Gastroesophageal sphincter (tissue), 4 donors: ENCODE data around the gene RFTN1. TPM values are rescaled to one million over a fixed set of nuclear protein-coding genes. Genes with fewer than 3 reads are reported as not detected.

ENCODE experiments used
- ATAC-seq: fragments of 150-250 bp; one replicate; pipeline ENCODE4 v1.9.1; 2016; ENCODE audit warnings: mild to moderate bottlenecking, moderate library complexity
- H3K27ac ChIP-seq, 4 donors: fragments of 200-600 bp; sonication (generic) in 3 of 4; 1 replicate in 3 of 4; 2 replicates in 1 of 4; pipeline ENCODE4 v1.5.1; 2016 to 2019
- H3K27me3 ChIP-seq: fragments of 200-600 bp; sonication (generic); one replicate; pipeline ENCODE4 v1.5.1; 2019
- H3K36me3 ChIP-seq, 2 donors: fragments of 200-600 bp; sonication (generic); one replicate each; pipeline ENCODE4 v1.5.1; 2019; ENCODE audit warnings: control low read depth in 1 of 2
- H3K4me1 ChIP-seq, 3 donors: fragments of 200-600 bp; sonication (generic); 1 replicate in 2 of 3; 2 replicates in 1 of 3; pipeline ENCODE4 v1.5.1; 2016 to 2019; ENCODE audit warnings: control low read depth in 2 of 3
- H3K4me3 ChIP-seq, 2 donors: fragments of 200-600 bp; sonication (generic); one replicate each; pipeline ENCODE4 v1.5.1; 2019; ENCODE audit warnings: mild to moderate bottlenecking in 1 of 2, moderate library complexity in 1 of 2
- H3K9me3 ChIP-seq, 3 donors: fragments of 200-600 bp; sonication (generic); one replicate each; pipeline ENCODE4 v1.5.1; 2017 to 2019; ENCODE audit warnings: control low read depth in 2 of 3
- EP300 ChIP-seq: sonication (generic); formaldehyde crosslinking; IDR thresholded peaks from one replicate; pipeline ENCODE4 v1.6.1; 2017; ENCODE audit warnings: antibody characterized with exemption, mild to moderate bottlenecking
- POLR2A ChIP-seq, 2 donors: fragments of 450-650 bp; IDR thresholded peaks; one replicate each; pipeline ENCODE4 v1.6.1; 2017; ENCODE audit warnings: antibody characterized with exemption in 2 of 2, mild to moderate bottlenecking in 2 of 2, moderate library complexity in 1 of 2
- POLR2AphosphoS5 ChIP-seq: sonication (generic); formaldehyde crosslinking; IDR thresholded peaks from one replicate; pipeline ENCODE4 v1.6.1; 2017; ENCODE audit warnings: antibody characterized with exemption
- WGBS, 2 donors: methylation state at CpG; one replicate each; pipeline ENCODE4 v1.1.5; 2018; ENCODE audit warnings: low coverage in 1 of 2; 5-methylcytosine and 5-hydroxymethylcytosine counted together
- total RNA-seq, 4 donors: library from RNA; depleted of rRNA; stranded (reverse); fragments of >200 nt; gene quantifications; one replicate each; pipeline ENCODE4 v1.1.0, GENCODE V29; 2016
- TF ChIP-seq, protein P1 (sequence below), 4 experiments: fragments of 200-600 bp in 2 of 4; fragments of 450-650 bp in 2 of 4; sonication (generic) in 1 of 4; IDR thresholded peaks; one replicate each; pipeline ENCODE4 v1.5.1; 2017 to 2019; ENCODE audit warnings: antibody characterized with exemption in 4 of 4, mild to moderate bottlenecking in 2 of 4, moderate library complexity in 2 of 4

The RFTN1 gene, protein sequence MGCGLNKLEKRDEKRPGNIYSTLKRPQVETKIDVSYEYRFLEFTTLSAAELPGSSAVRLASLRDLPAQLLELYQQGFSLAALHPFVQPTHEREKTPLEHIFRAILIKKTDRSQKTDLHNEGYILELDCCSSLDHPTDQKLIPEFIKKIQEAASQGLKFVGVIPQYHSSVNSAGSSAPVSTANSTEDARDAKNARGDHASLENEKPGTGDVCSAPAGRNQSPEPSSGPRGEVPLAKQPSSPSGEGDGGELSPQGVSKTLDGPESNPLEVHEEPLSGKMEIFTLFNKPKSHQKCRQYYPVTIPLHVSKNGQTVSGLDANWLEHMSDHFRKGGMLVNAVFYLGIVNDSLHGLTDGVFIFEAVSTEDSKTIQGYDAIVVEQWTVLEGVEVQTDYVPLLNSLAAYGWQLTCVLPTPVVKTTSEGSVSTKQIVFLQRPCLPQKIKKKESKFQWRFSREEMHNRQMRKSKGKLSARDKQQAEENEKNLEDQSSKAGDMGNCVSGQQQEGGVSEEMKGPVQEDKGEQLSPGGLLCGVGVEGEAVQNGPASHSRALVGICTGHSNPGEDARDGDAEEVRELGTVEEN
- total RNA-seq: 100 to 1,000 TPM in 1 of 4 donors, 10 to 100 TPM in 3; 30.6 to 110 (median 68.2) TPM

DNA sequence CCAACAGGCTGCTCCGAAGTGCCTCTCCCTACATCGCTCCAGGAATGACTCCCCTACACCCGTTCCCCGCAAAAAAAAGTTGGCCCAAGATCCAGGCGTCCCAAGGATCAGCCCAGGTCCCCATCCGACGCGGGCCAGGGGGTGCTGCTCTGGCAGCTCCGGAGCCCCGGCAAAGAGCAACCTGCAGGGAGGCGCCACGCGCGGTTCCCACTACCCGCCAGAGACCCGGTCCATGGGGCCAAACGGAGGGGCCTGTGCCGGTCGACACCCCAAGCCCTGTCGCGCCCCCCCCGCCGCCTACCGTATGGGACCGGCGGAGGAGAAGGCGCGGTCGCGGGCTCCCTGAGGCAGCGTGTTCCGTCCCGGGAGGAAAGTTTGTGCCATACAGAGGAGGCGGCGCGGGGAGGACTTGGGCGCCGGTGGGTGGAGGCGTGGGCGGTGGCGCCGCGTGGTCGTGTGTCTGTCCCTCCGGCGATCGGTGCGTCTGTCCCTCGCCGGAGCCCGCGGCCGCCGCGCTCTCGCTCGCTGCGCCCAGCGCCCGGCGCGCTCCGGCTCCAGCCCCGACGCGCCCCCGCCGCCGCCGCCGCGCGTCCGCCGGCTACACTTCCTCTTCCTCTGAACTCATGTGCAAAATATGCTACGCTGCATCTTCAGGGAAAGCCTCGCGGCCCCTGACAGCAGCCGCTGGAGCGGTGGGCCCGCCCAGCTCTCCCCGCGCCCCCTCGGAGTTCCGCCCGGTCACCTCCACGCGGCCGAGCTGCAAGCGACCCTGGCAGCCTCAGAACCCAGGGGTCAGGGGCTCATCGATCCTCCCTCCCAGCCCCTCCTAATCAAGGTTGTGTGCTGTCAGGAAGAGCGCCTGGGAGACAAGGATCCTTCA is at the start of gene RFTN1:
Gene RFTN1 (minus strand): TSS at position 559 of the 880 bp plus-strand sequence. CDS start 19,830 bp downstream, outside the sequence.
- 0% methylated on average over 1 of the region's 92 CpGs; no CpG with 5 or more reads in 1 of the 2 donors for WGBS, 2 donors
- H3K4me1 ChIP-seq: peaks cover 11 to 66% (median 31%) of the 10 kb centered on the region in 3 donors
- H3K9me3 ChIP-seq: no peaks in the 10 kb centered on the region
- ATAC-seq: peak; percentile 59
- no peaks in the 10 kb centered on the region for H3K36me3 ChIP-seq
- TF ChIP-seq, protein P1, sequence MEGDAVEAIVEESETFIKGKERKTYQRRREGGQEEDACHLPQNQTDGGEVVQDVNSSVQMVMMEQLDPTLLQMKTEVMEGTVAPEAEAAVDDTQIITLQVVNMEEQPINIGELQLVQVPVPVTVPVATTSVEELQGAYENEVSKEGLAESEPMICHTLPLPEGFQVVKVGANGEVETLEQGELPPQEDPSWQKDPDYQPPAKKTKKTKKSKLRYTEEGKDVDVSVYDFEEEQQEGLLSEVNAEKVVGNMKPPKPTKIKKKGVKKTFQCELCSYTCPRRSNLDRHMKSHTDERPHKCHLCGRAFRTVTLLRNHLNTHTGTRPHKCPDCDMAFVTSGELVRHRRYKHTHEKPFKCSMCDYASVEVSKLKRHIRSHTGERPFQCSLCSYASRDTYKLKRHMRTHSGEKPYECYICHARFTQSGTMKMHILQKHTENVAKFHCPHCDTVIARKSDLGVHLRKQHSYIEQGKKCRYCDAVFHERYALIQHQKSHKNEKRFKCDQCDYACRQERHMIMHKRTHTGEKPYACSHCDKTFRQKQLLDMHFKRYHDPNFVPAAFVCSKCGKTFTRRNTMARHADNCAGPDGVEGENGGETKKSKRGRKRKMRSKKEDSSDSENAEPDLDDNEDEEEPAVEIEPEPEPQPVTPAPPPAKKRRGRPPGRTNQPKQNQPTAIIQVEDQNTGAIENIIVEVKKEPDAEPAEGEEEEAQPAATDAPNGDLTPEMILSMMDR (IDR thresholded peaks at IDR 0.05): peak in 2 of 4 experiments; percentile 7 to 10
- TF ChIP-seq EP300 (no peak), POLR2A (IDR thresholded peaks at IDR 0.05) (peak; percentile 15 to 43)
- peak within 1 kb of the TSS; percentile 66 to 88 for H3K4me3 ChIP-seq
- peak within 1 kb of the TSS; percentile 74 to 96 (median 89) for H3K27ac ChIP-seq
- H3K27me3 ChIP-seq: no peaks in the 10 kb centered on the region

DNA sequence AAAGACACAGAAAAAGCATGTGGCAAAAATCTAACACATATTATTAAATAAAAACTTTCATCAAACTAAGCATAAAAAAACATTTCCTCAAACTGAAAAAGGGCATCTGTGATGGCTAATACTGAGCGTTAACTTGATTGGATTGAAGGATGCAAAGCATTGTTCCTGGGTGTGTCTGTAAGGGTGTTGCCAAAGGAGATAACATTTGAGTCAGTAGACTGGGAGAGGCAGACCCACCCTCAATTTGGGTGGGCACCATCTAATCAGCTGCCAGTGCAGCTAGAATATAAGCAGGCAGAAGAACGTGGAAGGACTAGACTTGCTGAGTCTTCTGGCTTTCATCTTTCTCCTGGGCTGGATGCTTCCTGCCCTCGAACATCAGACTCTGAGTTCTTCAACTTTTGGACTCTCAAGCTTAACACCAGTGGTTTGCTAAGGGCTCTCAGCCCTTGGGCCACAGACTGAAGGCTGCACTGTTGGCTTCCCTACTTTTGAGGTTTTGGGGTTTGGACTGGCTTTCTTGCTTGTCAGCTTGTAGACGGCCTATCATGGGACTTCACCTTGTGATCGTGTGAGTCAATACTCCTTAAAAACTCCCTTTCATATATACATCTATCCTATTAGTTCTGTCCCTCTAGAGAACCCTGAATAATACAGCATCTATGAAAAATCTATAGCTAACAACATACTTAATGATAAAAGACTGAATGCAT is 46.3 kb upstream of the RFTN1 start:
- WGBS, 2 donors: 73 to 85% methylated on average over 4 to 5 of the region's 5 CpGs
- TF ChIP-seq EP300: no peak
- TF ChIP-seq, protein P1 (IDR thresholded peaks at IDR 0.05): no peak
- TF ChIP-seq POLR2AphosphoS5: no peak
- TF ChIP-seq POLR2A (IDR thresholded peaks at IDR 0.05): no peak
- Histone ChIP-seq H3K9me3 (peaks cover 0 to 9% (median 0%) of the 10 kb centered on the region in 3 donors), H3K27me3 (no peaks in the 10 kb centered on the region), H3K27ac (no peak overlapping the region), H3K4me1 (no peaks in the 10 kb centered on the region), H3K36me3 (no peaks in the 10 kb centered on the region), H3K4me3 (no peak overlapping the region)
- ATAC-seq: no peak

GRCh38 chr3:16554126-16554525 is 40.6 kb upstream of the RFTN1 start:
- H3K27ac ChIP-seq: no peak overlapping the region
- TF ChIP-seq, protein P1 (IDR thresholded peaks at IDR 0.05): no peak
- TF ChIP-seq POLR2A (IDR thresholded peaks at IDR 0.05): no peak
- no peak for TF ChIP-seq EP300
- TF ChIP-seq POLR2AphosphoS5: no peak
- ATAC-seq: no peak
- H3K27me3 ChIP-seq: no peaks in the 10 kb centered on the region
- 53% methylated on average over 2 of the region's 4 CpGs; no CpG with 5 or more reads in 1 of the 2 donors for whole genome bisulfite sequencing, 2 donors
- no peak overlapping the region for H3K4me3 ChIP-seq
- H3K9me3 ChIP-seq: no peaks in the 10 kb centered on the region
- peaks cover 0 to 11% (median 4%) of the 10 kb centered on the region in 3 donors for H3K4me1 ChIP-seq
- H3K36me3 ChIP-seq: no peaks in the 10 kb centered on the region

DNA sequence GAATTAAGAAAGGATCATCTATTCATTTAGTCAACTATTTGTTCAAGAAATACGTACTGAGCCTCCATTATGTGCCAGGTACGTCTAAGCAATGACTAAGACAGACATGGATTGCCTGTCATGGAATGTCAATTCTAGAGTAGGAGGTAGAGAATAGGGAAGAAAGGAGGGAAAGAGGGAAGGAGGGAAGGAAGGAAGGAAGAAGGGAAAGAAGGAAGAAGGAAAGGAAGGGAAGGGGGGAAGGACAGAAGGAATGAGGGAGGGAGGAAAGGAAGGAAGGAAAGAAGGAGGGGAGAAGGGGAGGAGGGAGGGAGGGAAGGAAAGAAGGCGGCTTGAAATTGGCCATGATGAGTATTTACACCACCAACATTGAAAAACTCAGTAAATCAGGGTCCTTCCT is 39.3 kb upstream of the RFTN1 start:
- ATAC-seq: no peak
- no peak overlapping the region for H3K27ac ChIP-seq
- WGBS, 2 donors: 71 to 74% methylated on average over 3 of the region's 3 CpGs
- no peak for TF ChIP-seq EP300
- TF ChIP-seq, protein P1 (IDR thresholded peaks at IDR 0.05): no peak
- H3K27me3 ChIP-seq: no peaks in the 10 kb centered on the region
- H3K4me1 ChIP-seq: peaks cover 0 to 11% (median 4%) of the 10 kb centered on the region in 3 donors
- no peak overlapping the region for H3K4me3 ChIP-seq
- H3K36me3 ChIP-seq: no peaks in the 10 kb centered on the region
- H3K9me3 ChIP-seq: no peaks in the 10 kb centered on the region
